ENCODE results near the gene NAGPA. TPM values are rescaled to one million over a fixed set of nuclear protein-coding genes. Genes with fewer than 3 reads are reported as not detected.

The NAGPA gene
- polyA plus RNA-seq, 1 donor (not counting 4 experiments of a cell fraction or from before 2014, with no cell fraction given), result 5.0 TPM

GRCh38 chr16:4987580-4988374 lies 46.0 kb downstream of the NAGPA start:
- H3K4me3 ChIP-seq (ENCODE audit: control insufficient read depth in 2 of 3, extremely low read depth in 1 of 3, insufficient read depth in 2 of 3, low read depth in 1 of 3, low read length in 3 of 3), result no peak overlapping the region

DNA sequence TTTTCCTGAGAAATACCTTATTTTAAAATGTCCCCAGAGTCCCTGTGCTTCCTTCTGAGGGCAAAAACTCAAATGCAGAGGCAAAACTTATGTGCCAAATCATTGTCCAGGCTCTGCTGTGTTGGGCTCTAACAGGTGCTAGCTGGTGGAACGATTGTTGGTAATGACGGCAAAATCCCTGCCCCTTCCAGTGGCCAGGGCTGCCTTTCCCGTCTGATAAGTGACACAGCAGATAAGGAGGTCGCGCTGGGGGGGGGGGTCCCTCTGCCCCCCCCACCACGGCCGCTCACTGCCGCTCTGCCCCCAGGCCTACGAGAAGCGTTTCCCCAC lies 46.5 kb downstream of the NAGPA start:
- H3K9me3 ChIP-seq (ENCODE audit: control insufficient read depth, low read depth, low read length), result no peaks in the 10 kb centered on the region
- no peak overlapping the region for H3K4me2 ChIP-seq (ENCODE audit: control insufficient read depth, extremely low read depth, insufficient read depth, low read depth, low read length)
- no peak for FAIRE-seq
- H3K27ac ChIP-seq (ENCODE audit: control insufficient read depth, insufficient read depth, low read length), result no peak overlapping the region
- no peaks in the 10 kb centered on the region for H3K9me1 ChIP-seq (ENCODE audit: control insufficient read depth, extremely low read depth, insufficient read depth, low read length)
- no peaks in the 10 kb centered on the region for H3K79me2 ChIP-seq (ENCODE audit: control insufficient read depth, insufficient read depth, low read length)
- no peaks in the 10 kb centered on the region for H3K4me1 ChIP-seq (ENCODE audit: control insufficient read depth, extremely low read depth, insufficient read depth, low read length)
- no peak for TF ChIP-seq EZH2 (IDR thresholded peaks at IDR 0.05; ENCODE audit: low read length)
- TF ChIP-seq CTCF (optimal IDR thresholded peaks at IDR 0.05 in 1 of 3, IDR thresholded peaks at IDR 0.05 in 1 of 3, conservative IDR thresholded peaks at IDR 0.05 in 1 of 3; ENCODE audit: extremely low read depth in 1 of 3, insufficient read depth in 2 of 3, low read length in 3 of 3), result no peak
- H3K36me3 ChIP-seq (ENCODE audit: control insufficient read depth in 2 of 2, extremely low read depth in 1 of 2, insufficient read depth in 2 of 2, low read length in 2 of 2), result no peaks in the 10 kb centered on the region
- no peak overlapping the region for H3K4me3 ChIP-seq (ENCODE audit: control insufficient read depth in 2 of 3, extremely low read depth in 1 of 3, insufficient read depth in 2 of 3, low read depth in 1 of 3, low read length in 3 of 3)
- H3K27me3 ChIP-seq (ENCODE audit: control insufficient read depth, extremely low read depth, insufficient read depth, low read length), result peaks cover 25% of the 10 kb centered on the region
- no peak overlapping the region for H3K9ac ChIP-seq (ENCODE audit: control insufficient read depth, extremely low read depth, insufficient read depth, low read length)
- no peak overlapping the region for H2AFZ ChIP-seq (ENCODE audit: control insufficient read depth, low read length)
- no peak for DNase-seq (ENCODE audit: low read depth, low spot score)
- no peaks in the 10 kb centered on the region for H4K20me1 ChIP-seq (ENCODE audit: control insufficient read depth, extremely low read depth, insufficient read depth, low read length)
- dilution Hi-C loops (cut with MboI; ENCODE audit: extremely low pct_ligation_motif_present, low sequenced_read_pairs), result no loop called here

More at GRCh38 chr16:4987580-4988374, 46.0 kb downstream of the NAGPA start:
- Histone ChIP-seq H3K4me2 (ENCODE audit: control insufficient read depth, extremely low read depth, insufficient read depth, low read depth, low read length) (no peak overlapping the region), H3K36me3 (ENCODE audit: control insufficient read depth in 2 of 2, extremely low read depth in 1 of 2, insufficient read depth in 2 of 2, low read length in 2 of 2) (no peaks in the 10 kb centered on the region), H3K27ac (ENCODE audit: control insufficient read depth, insufficient read depth, low read length) (no peak overlapping the region), H3K4me1 (ENCODE audit: control insufficient read depth, extremely low read depth, insufficient read depth, low read length) (no peaks in the 10 kb centered on the region), H3K27me3 (ENCODE audit: control insufficient read depth, extremely low read depth, insufficient read depth, low read length) (peaks cover 25% of the 10 kb centered on the region), H4K20me1 (ENCODE audit: control insufficient read depth, extremely low read depth, insufficient read depth, low read length) (no peaks in the 10 kb centered on the region), H3K79me2 (ENCODE audit: control insufficient read depth, insufficient read depth, low read length) (no peaks in the 10 kb centered on the region), H3K9ac (ENCODE audit: control insufficient read depth, extremely low read depth, insufficient read depth, low read length) (no peak overlapping the region), H2AFZ (ENCODE audit: control insufficient read depth, low read length) (no peak overlapping the region), H3K9me1 (ENCODE audit: control insufficient read depth, extremely low read depth, insufficient read depth, low read length) (no peaks in the 10 kb centered on the region), H3K9me3 (ENCODE audit: control insufficient read depth, low read depth, low read length) (no peaks in the 10 kb centered on the region)
- TF ChIP-seq CTCF (optimal IDR thresholded peaks at IDR 0.05 in 1 of 3, IDR thresholded peaks at IDR 0.05 in 1 of 3, conservative IDR thresholded peaks at IDR 0.05 in 1 of 3; ENCODE audit: extremely low read depth in 1 of 3, insufficient read depth in 2 of 3, low read length in 3 of 3) (no peak), EZH2 (IDR thresholded peaks at IDR 0.05; ENCODE audit: low read length) (peak; percentile 49)
- DNase-seq (ENCODE audit: low read depth, low spot score) (no peak), FAIRE-seq (no peak)
- dilution Hi-C loops (cut with MboI; ENCODE audit: extremely low pct_ligation_motif_present, low sequenced_read_pairs), result no loop called here

All from keratinocyte (primary cell).